ENCODE results near the gene KLB. TPM values are rescaled to one million over a fixed set of nuclear protein-coding genes. Genes with fewer than 3 reads are reported as not detected.
"Not testable (repeated sequence)": the region's sequence is repeated elsewhere in the genome, so short reads cannot be mapped to it uniquely, and the experiment has no call there.

Gene KLB
- total RNA-seq, 2 donors from 2014 or later: 0.09 TPM; not detected in 1

DNA sequence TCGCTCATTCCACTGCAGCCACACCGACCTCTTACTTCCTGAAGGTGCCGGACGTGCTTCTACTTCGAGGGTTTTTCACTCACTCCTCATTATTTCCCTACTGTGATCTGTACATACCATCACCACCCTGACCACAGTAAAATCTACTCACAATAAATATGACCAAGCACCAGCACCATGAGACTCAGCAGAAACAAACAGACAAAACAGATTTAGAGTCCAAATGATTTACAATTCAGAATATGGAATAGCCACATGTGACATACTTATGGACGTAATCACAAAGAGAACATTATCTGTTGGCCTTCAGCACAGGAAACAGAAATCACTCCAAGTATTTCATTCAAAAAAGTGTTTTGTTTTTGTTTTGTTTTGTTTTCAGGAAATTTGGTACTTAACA is 16.1 kb upstream of the KLB start:
- Histone ChIP-seq H3K9ac (ENCODE audit: extremely low read depth, low read length, poor library complexity, severe bottlenecking) (no peak overlapping the region), H3K36me3 (ENCODE audit: control insufficient read depth, insufficient read depth, low read length) (no peaks in the 10 kb centered on the region), H3K9me3 (ENCODE audit: control insufficient read depth, low read length) (no peaks in the 10 kb centered on the region), H3K27me3 (ENCODE audit: control insufficient read depth, insufficient read depth, low read length, poor library complexity, severe bottlenecking) (no peaks in the 10 kb centered on the region), H3K4me1 (ENCODE audit: control insufficient read depth, insufficient read depth, low read length) (no peaks in the 10 kb centered on the region), H3K4me3 (ENCODE audit: low read length) (no peak overlapping the region), H3K27ac (ENCODE audit: low read depth, low read length) (no peak overlapping the region)
- H3K27me3 Mint-ChIP-seq (ENCODE audit: insufficient read depth): no peaks in the 10 kb centered on the region
- TF ChIP-seq, protein P1, sequence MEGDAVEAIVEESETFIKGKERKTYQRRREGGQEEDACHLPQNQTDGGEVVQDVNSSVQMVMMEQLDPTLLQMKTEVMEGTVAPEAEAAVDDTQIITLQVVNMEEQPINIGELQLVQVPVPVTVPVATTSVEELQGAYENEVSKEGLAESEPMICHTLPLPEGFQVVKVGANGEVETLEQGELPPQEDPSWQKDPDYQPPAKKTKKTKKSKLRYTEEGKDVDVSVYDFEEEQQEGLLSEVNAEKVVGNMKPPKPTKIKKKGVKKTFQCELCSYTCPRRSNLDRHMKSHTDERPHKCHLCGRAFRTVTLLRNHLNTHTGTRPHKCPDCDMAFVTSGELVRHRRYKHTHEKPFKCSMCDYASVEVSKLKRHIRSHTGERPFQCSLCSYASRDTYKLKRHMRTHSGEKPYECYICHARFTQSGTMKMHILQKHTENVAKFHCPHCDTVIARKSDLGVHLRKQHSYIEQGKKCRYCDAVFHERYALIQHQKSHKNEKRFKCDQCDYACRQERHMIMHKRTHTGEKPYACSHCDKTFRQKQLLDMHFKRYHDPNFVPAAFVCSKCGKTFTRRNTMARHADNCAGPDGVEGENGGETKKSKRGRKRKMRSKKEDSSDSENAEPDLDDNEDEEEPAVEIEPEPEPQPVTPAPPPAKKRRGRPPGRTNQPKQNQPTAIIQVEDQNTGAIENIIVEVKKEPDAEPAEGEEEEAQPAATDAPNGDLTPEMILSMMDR (conservative IDR thresholded peaks at IDR 0.05): no peak
- no peaks in the 10 kb centered on the region for H3K36me3 Mint-ChIP-seq (ENCODE audit: low read depth)
- H3K4me3 Mint-ChIP-seq: no peak overlapping the region
- no peak overlapping the region for H3K27ac Mint-ChIP-seq
- no peaks in the 10 kb centered on the region for H3K9me3 Mint-ChIP-seq
- H3K4me1 Mint-ChIP-seq: no peaks in the 10 kb centered on the region
- DNase-seq: no peak
- 93 to 100% methylated on average over 3 to 6 of the region's 6 CpGs for WGBS, 2 experiments (ENCODE audit: insufficient coverage in 1 of 2, insufficient read length in 1 of 2)

DNA sequence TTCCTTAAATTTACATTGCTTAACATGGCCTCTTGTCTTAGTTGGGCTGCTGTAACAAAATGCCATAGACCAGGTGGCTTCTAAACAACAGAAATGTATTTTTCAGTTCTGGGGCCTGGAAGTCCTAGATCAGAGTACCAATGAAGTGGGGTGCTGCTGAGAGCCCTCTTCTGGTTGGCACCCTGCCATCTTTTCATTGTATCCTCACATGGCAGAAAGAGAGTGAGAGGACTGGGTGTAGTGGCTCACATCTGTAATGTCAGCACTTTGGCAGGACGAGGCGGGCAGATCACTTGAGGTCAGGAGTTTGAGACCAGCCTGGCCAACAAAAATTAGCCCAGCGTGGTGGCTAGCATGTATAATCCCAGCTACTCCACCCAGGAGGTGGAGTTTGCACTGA is 12.0 kb upstream of the KLB start:
- TF ChIP-seq, protein P1 (conservative IDR thresholded peaks at IDR 0.05): no peak
- no peaks in the 10 kb centered on the region for H3K36me3 ChIP-seq (ENCODE audit: control insufficient read depth, insufficient read depth, low read length)
- Mint-ChIP-seq H3K4me1 (no peaks in the 10 kb centered on the region), H3K27ac (no peak overlapping the region), H3K36me3 (ENCODE audit: low read depth) (no peaks in the 10 kb centered on the region), H3K9me3 (no peaks in the 10 kb centered on the region), H3K27me3 (ENCODE audit: insufficient read depth) (no peaks in the 10 kb centered on the region), H3K4me3 (no peak overlapping the region)
- H3K27me3 ChIP-seq (ENCODE audit: control insufficient read depth, insufficient read depth, low read length, poor library complexity, severe bottlenecking): no peaks in the 10 kb centered on the region
- no peaks in the 10 kb centered on the region for H3K4me1 ChIP-seq (ENCODE audit: control insufficient read depth, insufficient read depth, low read length)
- H3K4me3 ChIP-seq (ENCODE audit: low read length): no peak overlapping the region
- no peak for DNase-seq
- no peak overlapping the region for H3K9ac ChIP-seq (ENCODE audit: extremely low read depth, low read length, poor library complexity, severe bottlenecking)
- no peak overlapping the region for H3K27ac ChIP-seq (ENCODE audit: low read depth, low read length)
- 83 to 99% methylated on average over 1 to 3 of the region's 3 CpGs for WGBS, 2 experiments (ENCODE audit: insufficient coverage in 1 of 2, insufficient read length in 1 of 2)
- no peaks in the 10 kb centered on the region for H3K9me3 ChIP-seq (ENCODE audit: control insufficient read depth, low read length)

DNA sequence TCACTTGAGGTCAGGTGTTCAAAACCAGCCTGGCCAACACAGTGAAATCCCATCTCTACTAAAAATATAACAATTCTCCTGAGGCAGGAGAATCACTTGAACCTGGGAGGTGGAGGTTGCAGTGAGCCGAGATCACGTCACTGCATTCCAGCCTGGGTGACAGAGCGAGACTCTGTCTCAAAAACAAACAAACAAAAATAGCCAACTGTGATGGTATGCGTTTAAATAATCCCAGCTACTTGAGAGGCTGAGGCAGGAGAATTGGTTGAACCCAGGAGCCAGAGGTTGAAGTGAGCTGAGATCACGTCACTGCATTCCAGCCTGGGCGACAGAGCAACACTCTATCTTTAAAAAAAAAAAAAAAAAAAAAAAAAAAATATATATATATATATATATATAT is 5.1 kb upstream of the KLB start:
- not testable (repeated sequence) for DNase-seq; H3K9me3 Mint-ChIP-seq; H3K27ac Mint-ChIP-seq; H3K4me1 ChIP-seq (ENCODE audit: control insufficient read depth, insufficient read depth, low read length); H3K27me3 ChIP-seq (ENCODE audit: control insufficient read depth, insufficient read depth, low read length, poor library complexity, severe bottlenecking); H3K27ac ChIP-seq (ENCODE audit: low read depth, low read length); H3K36me3 ChIP-seq (ENCODE audit: control insufficient read depth, insufficient read depth, low read length); H3K4me1 Mint-ChIP-seq; H3K4me3 ChIP-seq (ENCODE audit: low read length); H3K9me3 ChIP-seq (ENCODE audit: control insufficient read depth, low read length); H3K9ac ChIP-seq (ENCODE audit: extremely low read depth, low read length, poor library complexity, severe bottlenecking); H3K4me3 Mint-ChIP-seq; H3K27me3 Mint-ChIP-seq (ENCODE audit: insufficient read depth); H3K36me3 Mint-ChIP-seq (ENCODE audit: low read depth)
- WGBS, 2 experiments (ENCODE audit: insufficient coverage in 1 of 2, insufficient read length in 1 of 2): 87% methylated on average over 4 of the region's 6 CpGs; no CpG with 5 or more reads in 1 of the 2 experiments

DNA sequence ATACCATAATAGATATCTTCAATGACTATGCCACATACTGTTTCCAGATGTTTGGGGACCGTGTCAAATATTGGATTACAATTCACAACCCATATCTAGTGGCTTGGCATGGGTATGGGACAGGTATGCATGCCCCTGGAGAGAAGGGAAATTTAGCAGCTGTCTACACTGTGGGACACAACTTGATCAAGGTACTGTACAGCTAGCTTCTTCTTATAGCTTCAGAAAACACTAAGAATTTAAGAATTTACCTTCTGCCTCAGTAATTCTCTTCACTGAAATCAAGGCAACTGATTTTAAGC is 805 bp downstream of the KLB start:
- WGBS, 2 experiments (ENCODE audit: insufficient coverage in 1 of 2, insufficient read length in 1 of 2): 85% methylated on average over 1 of the region's 1 CpG; no CpG with 5 or more reads in 1 of the 2 experiments
- Mint-ChIP-seq H3K4me3 (no peak overlapping the region), H3K27ac (no peak overlapping the region), H3K9me3 (no peaks in the 10 kb centered on the region), H3K4me1 (peaks cover 6% of the 10 kb centered on the region), H3K36me3 (ENCODE audit: low read depth) (no peaks in the 10 kb centered on the region), H3K27me3 (ENCODE audit: insufficient read depth) (no peaks in the 10 kb centered on the region)
- Histone ChIP-seq H3K27ac (ENCODE audit: low read depth, low read length) (no peak overlapping the region), H3K4me1 (ENCODE audit: control insufficient read depth, insufficient read depth, low read length) (no peaks in the 10 kb centered on the region), H3K36me3 (ENCODE audit: control insufficient read depth, insufficient read depth, low read length) (no peaks in the 10 kb centered on the region), H3K9me3 (ENCODE audit: control insufficient read depth, low read length) (no peaks in the 10 kb centered on the region), H3K27me3 (ENCODE audit: control insufficient read depth, insufficient read depth, low read length, poor library complexity, severe bottlenecking) (no peaks in the 10 kb centered on the region), H3K9ac (ENCODE audit: extremely low read depth, low read length, poor library complexity, severe bottlenecking) (no peak overlapping the region), H3K4me3 (ENCODE audit: low read length) (no peak overlapping the region)
- TF ChIP-seq, protein P1 (conservative IDR thresholded peaks at IDR 0.05): no peak
- no peak for DNase-seq
